NCI-H2196 (cell line): Measurements from ENCODE around the gene ECE1.

Experiments used
- DNase-seq: peaks from one replicate; lab custom pipeline; 2025; ENCODE audit not compliant: unreplicated experiment; lab: John Stamatoyannopoulos, UW

Gene ECE1

DNA sequence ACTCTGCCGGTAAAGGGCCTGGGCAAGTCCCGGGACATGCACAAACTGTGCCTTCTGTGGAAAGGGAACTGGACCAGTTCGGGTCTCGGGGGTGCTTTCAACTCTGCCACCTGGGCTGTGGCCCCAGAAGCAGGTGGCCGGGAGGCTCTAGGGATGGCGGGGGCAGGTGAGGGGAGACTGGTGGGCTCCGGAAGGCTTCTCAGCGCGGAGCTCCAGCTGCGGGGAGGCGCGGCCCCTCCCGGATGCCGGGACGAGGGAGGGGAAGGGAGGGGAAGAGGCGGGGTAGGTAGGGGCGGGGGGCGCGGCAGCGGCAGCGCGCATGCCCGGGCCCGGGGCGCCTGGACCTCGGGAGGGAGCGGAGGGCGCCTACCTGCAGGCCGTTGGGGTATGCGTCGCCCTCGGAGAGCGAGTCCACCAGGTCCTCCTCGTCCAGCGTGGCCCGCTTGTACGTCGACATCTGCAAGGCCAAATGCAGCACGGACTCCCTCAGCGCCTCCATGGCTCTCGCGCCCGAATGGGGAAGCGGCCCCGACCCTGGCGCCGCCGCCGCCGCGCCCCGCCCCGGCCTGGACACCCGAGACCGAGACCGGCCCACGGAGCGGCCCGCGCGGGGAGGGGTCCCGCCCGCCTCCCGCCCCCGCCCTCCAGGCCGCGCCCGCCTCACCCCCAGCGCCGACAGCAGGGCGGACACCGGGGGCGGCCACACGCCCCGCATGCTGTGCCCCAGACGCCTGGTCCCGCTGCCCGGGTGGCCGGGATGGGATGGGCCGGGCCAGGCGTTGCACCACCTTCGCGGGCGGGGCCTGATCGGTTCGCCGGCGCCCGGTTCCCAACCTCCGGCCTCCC is at the start of gene ECE1:
ECE1 (minus strand) TSS at position 764 of the 846 bp plus-strand sequence; CDS start at position 715, 49 bp downstream.
- no peak for DNase-seq

DNA sequence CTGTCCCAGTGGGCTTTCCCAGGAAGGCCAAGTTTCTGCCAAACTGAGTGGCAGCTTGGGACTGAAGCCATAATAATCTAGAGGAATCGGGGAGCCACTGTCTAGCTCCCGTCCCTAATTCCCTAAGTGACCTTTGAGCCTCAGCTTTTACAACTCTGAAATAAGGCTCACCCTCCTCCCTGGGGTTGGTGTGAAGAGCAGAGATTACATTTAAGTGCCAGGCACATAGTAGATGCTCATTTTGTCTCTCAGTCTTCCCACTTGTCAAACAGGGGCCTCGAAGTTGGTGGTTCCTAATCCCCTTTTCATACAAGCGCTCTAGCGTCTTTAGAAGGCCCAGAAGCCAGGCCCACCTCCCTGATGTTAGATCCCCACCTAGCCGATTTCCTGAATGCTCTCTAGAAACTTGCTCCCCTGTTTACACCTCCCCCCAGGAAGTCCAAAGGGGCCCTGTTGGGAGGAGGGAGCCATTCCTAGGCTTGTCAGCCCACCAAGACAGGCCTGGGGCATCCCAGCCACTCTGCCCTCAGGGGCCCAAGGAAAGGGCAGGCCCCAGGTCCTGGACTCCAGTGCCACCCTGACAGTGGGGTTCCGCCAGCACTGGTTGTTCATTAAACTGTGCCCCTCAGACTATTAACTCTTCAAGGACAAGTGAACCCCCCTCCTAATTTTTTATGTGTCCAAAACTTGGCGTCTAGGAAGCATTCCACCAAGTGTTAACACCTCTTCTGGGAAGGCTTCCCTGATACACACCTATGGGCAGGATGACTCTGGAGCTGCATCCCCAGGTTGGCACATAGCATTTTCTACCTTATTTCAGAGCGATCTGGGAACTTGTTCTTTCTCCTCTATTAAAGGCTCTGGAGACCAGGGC is 49.3 kb upstream of the ECE1 start:
- no peak for DNase-seq

DNA sequence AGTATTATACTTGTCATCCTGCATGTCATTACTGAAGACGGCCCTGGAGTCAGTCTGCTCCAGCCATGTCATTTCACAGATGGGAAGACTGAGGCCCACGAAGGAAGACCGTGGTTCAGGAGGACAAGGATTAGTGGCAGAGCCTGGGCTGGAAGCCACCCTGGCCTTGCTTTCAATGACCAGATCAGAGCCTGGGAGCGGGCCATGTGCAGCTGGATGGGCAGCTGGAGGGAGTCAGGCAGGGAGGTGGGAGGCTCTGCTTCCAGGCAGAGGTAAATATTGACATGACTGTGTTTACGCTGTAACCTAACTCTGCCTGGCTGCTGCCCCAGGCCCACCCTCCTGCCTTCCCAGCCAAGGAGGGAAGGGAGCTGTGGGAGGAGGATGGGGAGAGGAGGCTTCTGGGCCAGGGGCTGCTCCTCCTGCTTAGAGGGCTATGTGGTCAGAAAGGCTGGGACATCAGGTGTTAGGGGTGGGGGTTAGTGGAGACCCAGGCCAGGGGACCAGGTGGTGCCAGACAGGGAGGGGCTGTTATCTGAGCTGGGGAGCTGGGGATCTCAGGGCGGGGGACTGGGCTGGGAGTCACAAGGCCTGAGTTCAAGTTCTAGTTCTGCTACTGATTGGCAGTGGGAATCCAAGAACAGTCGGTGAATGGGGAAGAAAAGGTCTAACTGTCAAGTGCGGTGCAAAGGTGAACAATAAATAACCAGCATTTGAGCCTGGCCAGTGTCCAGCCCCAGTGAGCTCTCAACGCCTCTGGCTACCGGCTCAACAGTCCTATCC is 48.5 kb upstream of the ECE1 start:
- DNase-seq = peak; percentile 94

DNA sequence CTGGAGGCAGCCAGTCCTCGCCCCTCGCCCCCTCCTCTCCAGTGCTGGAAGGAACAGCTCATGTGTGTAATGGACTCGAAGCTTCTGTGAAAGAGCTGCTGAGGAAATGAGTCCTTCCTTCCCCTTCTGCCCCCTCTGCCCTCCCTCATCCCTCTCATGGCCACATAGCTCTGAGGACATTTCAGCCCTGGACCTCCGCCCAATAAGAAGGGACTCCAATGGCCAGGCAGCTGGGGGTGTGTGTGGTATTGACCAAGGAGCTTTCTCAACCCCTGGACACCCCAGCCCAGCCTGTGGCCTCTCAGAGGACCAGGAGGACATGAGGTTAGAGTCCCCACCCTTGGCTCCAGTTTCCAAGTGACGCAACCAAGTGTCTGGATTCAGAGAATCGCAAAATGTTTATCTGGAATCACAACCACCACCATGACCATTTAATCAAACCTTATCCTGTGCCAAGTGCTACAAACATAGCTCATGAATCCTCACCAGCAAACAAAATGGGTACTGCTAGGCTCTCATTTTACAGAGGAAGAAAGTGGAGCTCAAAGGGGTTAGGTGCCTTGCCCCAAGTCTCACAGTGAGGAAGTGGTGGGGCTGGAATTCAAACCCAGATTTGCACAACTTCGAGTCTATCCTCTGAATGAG is 47.8 kb upstream of the ECE1 start:
- DNase-seq = peak; percentile 85

DNA sequence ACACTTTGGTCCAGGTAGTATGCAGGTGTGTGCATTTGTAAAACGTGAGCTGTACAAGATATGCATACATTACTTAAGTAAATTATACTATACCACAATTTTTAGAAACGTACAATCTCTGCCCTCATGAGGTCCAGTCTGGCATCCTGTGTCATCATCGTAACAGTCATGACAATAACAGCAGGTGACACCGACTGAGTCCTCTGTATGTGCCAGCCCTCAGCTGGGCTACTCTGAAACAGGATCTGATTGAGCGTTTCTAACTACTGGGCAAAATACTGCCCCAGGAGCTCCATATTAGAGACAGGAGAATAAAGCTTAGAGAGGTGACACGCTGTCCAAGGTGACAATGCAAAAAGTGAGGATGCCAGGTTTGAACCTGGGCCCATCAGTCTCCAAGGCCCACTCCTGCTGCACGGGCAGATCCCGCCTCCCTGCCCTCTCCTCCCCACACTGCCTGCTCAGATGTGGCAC is 47.2 kb upstream of the ECE1 start:
- DNase-seq = peak; percentile 47

DNA sequence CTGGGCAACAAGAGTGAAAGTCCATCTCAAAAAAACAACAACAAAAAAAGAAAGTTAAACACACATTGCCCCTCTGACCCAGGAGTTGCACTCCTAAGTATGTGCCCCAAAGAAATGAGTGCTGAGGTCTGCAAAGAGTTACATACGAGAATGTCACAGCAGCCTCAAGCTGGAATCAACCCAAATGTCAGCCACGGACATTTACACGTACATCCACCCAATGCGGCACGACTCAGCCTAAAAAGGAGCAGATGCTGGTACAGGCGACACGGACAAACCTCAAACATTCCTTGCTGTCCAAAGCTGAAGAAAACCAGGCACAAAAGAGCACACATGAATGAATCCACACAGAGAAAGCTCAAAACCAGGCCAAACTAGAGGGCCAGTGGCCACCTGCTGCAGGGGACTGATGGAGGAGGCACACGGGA is 46.8 kb upstream of the ECE1 start:
- DNase-seq = no peak

DNA sequence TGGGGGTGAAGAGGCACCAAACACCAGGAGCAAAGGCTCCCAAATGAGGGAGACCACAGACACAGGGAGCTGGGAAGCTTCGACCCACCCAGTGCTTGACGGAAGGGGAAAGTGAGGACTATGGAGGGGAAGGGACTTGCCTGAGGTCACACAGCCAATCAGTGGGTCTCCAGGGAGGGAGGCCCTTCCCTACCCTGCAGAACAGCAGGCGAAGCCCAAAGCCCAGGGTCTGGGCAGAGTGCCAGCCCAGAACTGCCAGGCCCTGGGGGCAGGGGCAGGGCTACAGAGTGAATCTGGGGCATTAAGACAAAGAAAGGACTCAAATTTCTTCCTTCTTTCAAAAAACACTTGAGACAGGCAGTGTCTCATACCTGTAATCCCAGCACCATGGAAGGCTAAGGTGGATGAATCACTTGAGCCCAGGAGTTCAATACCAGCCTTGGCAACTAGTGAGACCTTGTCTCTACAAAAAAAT is 45.5 kb upstream of the ECE1 start:
- DNase-seq = peak; percentile 83

DNA sequence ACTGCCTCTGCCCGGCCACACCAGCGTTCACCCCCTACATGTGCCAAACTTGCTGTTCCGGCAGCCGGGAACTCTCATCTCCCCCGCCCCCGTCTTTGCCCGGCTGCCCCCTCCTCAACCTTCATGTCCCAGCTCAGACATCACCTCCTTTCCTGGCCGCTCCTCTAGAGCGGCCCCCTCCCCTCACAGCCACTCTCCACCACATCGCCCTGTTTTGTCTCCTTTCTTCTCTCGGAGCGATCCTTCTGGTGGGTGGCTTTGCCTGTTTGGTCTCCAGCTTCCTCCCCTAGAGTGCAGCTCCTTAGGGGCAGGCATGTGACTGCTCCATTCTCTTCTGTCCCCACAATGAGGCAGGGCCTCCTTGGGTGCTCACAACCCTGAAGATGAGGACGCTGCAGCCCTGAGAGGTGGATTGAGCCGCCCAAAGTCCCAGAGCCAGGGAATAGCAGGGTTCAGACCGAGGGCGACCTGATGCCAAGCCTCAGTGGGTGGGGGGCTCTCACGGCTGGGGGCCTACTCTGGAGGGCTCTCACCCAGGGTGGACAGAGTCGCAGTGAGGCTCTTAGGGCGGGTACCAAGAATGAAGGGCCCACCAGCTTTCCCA is 44.9 kb upstream of the ECE1 start:
- no peak for DNase-seq

DNA sequence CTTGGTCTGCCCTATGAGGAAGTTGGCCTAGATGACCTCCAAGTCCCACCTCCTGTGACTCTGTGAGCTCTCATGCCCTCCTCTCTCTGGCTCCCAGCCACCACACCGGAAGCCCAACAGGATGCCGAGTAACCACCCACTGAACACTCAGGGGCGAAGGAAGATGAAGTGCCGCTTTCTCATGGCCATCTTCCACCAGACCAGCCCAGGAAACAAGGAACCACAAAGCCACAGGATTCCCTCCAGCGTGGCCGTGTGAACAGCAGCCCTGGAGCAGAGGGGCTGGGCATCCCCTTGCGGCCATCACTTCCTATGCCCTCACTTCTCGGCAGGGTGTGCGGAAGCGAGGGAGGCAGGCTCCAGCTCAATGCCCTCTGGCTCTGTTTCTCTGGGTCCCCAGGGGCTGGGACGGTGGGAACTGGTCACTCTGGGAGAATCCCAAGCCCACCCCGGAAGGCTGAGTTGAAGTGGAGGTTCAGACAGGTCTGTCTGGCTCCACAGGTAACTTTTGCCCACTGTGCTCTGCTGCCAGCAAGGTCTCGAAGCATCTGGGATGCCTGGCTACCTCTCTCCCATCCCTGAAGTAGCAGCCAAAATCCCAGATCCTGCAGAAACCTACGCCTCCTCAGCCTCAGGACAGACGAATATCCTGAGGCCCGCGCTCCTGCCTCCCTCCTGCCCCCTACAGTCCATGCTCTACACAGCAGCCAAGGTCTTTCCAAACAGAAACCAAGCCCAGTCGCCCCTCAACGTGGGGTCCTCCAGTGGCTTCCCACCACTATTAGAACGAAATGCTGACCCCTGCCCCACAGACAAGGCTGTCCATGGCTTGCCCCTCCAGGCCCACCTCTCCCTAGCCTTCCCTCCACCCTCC is 44.2 kb upstream of the ECE1 start:
- DNase-seq = peak; percentile 62

DNA sequence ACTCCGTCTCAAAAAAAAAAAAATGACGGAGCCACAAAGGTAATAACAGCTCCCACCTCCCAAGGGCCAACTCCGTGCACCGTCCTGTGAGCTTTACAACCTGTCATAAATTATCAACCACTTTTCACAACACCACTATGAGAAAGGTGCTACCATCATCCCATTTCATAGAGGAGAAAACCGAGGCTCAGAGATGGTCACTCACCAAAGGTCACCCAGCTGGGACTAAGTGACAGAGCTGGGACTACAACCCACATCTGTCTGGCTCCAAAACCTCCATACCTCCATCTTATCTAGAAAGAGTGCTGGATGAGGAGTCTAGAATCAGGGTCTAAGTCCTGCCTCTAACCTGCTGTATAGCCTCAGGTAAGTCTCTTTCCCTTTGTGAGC is 43.6 kb upstream of the ECE1 start:
- no peak for DNase-seq

DNA sequence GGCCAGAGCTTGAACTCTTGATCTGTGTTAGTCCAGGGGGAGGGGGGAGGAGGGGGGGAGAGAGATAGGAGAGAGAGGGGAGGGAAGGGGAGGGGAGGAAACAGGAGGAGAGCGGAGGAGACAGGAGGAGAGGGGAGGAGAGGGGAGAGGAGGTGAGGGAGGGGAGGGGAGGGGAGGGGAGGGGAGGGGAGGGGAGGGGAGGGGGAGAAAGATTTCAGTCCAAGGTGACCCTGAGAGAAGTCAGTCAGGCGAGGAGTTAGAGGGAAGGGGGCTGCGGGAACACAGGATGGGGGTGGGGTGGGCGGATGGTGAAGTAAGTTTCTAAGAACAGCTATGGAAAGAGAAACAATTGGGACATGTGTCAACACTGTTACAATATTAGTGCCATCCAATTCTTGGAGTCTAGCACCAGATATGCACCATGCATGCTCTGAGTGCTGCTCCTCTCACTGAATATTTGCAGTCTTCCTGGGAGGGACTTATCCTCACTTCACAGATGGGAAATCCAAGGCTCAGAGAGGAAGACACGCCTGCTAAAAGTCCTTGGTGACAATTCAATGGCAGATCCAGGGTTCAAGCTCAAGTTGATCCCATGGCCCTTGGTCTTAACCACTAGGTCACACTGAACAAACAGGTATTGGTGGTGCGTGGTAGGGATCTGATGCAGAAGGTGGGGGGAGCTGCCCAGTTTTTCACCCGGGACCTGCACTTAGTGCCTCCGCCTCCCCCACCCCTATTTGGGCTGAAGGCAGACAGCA is 42.5 kb upstream of the ECE1 start:
- no peak for DNase-seq

DNA sequence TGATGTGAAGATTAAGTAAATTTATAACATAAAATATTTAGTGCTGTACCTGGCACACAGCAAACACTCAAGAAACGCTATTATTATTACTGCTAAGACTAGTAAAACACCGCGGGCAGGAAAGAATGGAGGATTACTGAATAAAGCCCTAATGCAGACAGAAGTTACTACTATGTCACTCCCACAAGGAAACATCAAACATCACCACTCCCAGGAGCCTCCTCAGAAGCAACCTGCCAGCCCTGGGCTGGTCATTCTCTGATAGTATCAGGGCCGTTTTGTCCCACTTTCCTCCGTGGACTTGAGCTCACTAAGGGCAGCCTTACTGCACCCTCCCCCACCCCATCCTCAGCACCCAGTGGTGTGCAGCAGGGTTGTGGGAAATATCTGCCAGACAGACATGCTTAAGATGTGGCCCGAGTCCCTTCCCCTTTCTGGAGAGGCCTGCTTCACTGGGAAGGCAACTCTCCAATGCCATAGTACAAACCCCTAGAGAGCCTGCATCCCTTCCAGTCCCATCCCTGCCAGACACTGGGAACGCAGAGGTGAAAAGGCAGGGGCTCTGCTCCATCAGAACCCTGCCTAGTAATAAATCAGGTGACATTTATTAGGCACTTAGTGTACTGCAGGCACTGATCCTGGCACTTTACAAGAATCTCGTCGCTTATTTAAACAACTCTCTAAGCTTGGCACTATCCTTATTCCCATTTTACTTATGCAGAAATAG is 41.7 kb upstream of the ECE1 start:
- no peak for DNase-seq

DNA sequence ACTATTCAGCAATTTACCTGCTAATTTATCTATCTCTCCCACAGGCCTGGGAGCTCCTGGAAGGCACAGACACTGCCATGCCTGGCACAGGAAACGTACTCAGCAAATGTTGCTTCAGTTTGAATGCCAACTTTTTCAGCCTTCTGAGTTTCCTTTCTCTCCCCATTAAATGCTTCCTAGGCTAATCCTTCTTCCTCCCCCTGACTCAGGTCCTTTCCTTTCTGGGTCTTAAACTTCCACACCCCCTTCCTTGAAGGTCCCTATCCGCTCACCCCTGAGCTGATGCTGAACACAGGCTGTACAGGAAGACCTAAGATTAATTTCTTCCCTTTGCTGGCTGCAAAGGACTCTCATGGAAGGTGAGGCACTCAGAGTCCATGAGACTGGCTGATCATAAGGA is 40.3 kb upstream of the ECE1 start:
- DNase-seq = no peak

DNA sequence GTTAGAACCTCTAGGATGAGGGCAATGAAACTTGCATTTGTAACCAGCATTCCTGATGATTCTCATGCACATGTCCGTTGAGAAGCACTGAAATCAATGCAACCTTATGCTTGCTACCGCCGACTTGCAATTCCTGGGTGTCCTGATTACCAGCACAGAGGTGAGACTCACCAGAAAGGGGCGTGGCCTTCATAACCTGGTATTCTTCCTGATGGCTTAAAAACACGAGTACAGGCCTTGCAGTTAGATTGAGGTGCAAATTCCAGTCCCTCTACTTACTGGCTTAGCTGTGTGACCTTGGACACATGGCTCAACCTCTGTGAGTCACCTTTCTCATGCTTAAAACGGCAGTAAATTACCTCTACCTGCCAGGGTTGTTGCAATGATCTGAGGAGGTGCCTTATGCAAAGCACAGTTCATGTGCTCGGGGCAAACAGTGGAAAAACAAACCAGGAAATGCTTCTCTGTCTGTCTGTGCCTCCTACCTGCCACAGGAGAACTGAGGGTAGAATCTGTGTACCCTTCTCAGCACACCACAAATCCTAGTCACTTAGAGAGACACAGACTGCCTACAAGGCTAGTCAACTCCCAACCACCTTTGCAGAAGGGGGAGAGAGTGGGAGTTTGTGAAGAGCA is 39.1 kb upstream of the ECE1 start:
- DNase-seq = no peak

DNA sequence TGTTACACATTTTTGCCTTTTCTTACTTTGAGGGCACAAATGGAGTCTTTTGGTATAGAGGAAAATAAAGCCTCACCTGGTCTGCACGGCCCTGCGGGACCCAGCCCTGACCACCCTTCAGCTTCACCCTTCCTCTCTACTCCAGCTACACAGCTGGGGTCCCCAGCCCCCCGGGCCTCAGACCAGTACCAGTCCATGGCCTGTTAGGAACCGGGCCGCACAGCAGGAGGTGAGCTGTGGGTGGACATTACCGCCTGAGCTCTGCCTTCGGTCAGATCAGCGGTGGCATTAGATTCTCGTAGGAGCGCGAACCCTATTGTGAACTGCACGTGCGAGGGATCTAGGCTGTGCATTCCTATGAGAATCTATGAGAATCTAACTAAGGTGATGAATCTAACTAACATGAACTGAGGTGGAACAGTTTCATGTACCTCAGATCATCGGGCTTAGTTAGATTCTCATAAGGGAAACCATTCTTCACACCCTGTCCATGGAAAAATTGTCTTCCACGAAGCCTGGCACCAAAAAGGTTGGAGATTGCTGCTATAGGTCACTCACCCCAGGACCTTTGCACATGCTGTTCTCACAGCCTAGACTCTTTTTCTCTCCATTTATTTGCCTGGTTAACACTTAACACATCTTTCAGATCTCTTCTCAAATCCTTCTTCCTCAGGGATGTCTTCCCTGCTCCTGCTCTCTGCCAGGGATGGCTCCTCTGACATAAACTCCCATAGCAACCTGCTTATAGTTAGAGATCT is 37.5 kb upstream of the ECE1 start:
- DNase-seq = no peak

DNA sequence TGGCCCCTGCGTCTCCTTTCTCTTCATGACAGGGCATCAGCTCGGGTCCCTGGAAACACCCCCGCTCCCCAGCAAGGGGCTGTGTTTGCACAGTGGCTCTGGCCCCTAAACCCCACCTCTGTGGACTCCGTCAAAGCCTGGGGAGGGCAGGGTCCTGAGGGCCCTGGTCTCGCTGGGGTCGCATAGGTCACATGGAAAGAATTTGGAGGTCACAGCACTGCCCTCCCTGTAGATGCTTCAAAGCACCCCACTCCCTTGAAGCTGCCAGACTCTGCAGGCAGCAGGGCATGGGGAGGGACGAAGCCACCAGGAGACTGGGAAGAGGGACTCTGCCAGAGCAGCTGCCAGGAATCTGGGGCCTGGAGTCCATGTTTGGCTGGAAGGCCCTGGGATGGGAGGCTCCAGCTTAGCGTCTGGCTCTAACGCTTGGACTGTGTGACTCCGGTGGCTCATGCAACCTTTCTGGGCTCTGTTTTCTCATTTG is 36.6 kb upstream of the ECE1 start:
- DNase-seq = no peak
